Frontal cortex (tissue), 4 donors: ENCODE results near the gene CELF2. TPM values are rescaled to one million over a fixed set of nuclear protein-coding genes. Genes with fewer than 3 reads are reported as not detected.

Experiments
- DNase-seq, 2 donors: peaks; one replicate each; pipeline ENCODE4 v3.0.0; 2012; ENCODE audit warnings: low spot score in 2 of 2
- FAIRE-seq: peaks from 2 replicates; lab custom pipeline; 2012; peaks lifted over from hg19 to GRCh38; lab: Jason Lieb, UNC
- total RNA-seq: library from RNA; depleted of rRNA; stranded (reverse); fragments of >200 nt; gene quantifications from one replicate; pipeline ENCODE4 v1.2.3, GENCODE V29; 2014
- donor health status: control.
- donor health status: control.
- donor health status: control.

Gene CELF2
- total RNA-seq, 1 donor from 2014 or later = 129 TPM

DNA sequence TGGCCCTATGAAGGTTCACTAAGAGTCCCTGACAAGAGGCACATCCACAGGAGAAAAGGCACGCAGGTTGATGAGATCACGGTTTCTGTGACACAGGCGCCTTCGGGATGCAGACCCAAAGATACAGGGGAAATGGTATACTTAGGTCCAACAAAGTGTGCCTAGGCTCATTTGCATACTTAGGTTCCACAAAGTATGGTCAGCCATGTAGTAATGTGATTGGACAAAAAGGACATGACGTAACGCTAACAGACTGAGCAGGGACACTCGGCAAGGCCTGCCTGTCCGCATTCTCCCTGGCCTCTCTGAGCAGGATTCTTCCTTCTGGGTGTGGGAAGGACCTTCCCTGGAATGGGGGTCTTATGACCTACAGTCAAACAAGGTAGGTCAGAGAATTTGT, 190.6 kb downstream of the CELF2 start:
- DNase-seq (no peak), FAIRE-seq (no peak)

DNA sequence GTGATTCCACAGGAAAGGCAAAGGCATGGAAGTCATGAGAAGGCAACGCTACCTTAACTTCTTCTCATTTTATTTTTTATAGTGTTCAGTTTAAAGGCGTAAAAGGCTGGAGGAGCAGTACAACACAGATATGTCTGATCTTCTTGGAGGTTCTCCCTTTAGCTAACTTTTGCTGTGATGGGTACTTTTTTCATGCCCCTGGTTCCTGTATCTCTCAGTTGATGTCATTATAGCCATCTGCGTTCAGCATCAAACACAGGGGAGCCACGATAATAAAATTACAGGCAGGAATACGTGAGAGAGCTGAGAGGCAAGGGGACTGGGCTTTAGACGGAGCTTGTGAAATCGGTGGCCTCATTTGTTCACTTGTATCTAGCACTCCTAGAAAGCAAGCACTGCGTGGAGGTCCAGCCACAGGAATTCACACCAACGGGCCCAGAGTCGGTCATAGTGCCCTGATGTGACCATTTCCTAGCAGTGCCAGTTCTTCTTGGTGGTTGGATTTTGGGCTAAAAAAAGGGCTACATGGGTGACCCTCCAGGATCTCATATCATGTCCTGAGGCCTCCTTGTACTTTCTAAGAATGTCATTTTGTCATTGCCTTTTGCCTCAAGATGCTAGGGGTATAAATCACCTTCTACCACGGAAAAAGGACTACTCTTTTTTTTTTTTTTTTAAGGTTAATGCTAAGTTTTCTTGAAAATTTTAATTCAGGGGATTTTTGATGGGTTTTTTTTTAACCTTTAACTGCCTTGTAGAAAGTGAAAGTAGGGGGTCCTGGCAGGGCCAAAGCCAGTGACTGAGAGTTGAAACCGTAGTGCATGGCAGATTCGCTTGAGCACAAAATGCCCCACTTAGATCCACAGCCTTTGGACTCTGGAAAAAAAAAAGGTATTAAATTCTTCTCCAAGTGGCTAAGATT, 191.5 kb downstream of the CELF2 start:
- FAIRE-seq = no peak
- no peak for DNase-seq

DNA sequence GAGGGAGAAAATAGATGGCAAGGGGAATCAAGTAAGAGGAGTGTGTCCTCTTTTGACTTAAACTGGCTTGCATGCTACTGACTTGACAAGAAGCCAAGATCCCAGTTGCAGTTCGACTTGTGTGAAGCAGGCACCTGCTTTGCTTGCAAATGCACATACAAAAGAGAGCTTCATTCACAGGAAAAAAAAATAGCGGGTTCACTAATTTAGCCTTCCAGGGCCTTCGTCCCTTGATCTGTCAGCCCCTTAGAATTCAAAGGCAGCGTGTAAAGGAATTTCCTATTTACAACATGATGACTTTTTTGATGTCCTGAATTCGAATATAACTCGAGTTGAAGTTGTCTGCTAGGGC, 192.1 kb downstream of the CELF2 start:
- FAIRE-seq (no peak), DNase-seq (peak; percentile 17 to 42)

DNA sequence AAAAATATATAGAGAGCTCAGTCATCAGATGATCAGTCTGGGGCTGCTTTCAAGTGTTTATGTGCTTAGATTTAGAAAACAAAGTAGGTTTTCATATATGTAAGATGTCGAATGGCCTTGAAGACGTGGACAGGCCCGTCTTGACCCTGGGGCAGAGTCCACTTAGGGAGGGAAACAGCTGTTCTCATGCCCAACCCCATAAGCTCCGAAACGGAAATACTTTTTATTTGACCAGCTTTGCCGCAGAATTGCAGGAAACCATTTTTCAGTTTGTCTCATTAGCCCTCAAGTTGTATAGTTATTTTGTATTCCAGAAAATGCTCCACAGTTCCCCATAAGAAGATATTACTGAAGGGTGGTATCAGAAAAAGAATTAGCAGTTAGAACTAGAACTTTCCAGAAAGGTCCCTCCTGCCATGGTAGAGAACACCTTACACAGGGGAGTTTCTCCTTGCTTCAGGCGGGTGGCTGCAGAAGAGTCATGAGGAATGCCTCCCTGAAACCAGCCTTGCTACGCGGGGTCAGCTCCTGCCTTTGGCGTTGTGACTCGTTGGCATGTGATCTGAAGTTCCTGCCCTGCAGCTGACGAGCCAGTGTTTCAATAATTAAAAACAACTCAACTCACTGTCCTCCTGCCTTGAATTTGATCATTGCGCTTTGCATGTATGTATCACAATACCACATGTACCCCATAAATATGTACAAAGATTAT, 192.7 kb downstream of the CELF2 start:
- DNase-seq (no peak), FAIRE-seq (no peak)

DNA sequence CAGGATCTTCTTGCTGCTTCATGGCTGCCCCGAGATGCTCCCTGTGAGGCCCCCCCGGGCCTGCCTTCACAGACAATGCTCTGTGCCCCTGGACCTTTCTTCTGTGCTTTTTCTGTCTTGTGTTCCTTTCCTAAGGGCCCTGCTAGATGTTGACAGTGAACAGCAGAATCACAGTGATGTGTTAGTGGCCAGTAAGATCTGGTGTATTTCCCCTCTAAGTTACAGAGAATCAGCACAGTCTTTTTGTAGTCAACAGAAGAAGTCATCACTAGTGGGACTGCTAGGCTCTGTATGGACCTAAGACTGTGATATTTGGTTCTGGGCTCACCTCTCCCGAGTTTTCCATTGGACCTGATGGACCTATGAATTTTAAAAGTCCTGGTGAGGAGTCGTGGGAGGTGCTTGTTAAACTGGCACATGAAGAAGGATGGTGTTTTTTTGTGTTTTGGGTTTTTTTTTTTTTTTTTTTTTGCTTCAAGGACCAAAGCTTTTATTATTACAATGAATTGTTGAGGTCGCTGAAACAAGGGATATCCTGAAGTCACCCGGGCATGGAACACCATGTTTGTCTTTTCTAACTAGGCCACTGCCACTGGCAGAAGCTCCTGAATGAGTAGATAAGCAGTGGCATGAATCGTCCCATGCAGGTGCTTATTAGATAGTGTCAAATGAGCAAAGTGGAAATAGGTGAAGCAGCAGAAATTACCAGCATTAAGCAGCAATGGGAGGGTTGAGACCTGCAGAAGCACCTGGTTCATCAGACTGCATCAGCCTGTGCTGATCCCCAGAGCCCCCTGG, 194.8 kb downstream of the CELF2 start:
- DNase-seq (no peak), FAIRE-seq (no peak)

DNA sequence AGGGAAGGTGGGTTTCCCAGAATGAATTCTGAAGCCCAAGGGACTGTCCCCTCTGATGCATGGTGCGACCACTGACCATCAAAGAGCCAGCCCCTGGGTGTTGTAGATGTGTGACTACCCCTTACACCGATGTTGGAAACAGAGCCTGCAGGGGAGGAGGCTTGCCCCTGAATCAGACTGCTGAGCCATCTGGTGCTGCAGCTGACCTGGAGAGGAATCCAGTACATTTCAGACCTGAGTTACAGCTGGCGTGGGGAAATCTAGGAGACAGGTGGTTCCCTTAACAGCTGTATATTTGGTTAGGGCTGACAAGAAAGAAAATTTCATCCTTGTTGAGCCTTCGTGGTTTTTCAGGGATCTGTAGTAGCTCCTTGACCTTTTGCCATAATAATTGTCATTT, 195.5 kb downstream of the CELF2 start:
- DNase-seq (no peak), FAIRE-seq (no peak)

DNA sequence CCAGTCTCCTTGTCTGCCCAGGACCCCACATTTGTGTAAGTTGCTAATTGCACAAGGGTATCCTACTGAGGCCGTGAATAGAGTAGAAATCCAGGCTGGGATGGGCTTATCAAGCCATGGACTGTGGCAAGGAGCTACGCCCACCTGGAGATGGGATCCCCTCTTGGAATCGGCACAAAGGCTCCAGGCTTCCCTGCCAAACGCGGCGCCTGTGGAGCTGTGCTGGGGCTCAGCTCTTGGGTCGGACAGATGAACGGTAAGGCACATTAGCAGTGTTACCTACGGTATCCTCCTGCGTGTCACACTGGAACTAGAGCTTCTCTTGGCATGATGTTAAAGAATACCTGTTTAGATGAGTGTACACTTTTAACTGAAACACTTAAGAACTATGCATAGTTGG, 196.7 kb downstream of the CELF2 start:
- DNase-seq (no peak), FAIRE-seq (no peak)

DNA sequence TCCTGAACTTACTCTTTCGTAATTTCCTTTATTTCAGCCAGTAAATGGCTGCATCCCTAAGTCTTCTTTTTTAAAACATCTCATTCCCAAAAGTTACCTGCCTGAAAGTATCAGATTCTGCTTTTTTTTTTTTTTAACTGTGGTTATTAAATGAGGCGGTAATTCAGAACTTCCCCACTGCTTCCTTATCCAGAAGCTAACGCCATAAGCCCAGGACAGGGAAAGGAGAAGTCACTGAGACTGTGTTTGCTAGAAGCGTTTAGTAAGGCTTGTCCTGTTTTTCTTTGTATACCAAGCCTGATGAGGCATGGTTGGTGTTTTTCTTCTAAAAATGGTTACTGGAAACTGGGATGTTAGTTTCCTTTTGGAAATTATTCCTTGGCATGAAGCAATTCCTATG, 197.8 kb downstream of the CELF2 start:
- no peak for FAIRE-seq

DNA sequence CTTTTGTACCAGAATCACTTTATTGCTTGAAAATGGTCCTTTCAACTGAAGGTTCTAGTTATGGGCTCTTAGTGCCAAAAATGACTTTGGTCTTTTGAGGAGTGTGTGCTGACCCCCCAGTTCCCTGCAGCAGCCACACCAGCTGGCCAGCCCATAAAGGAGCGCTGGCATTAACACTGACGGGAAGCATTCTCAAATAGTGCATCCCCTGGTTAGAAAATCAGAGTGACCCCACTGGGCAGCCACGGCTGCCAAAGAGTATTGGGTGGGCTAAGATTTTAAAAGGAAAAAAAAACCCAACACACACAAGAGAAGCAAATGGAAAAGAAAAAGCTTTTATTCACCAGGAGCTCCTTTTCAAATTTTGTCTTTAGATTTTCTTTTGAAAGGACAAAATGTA, 199.8 kb downstream of the CELF2 start:
- DNase-seq = no peak
- FAIRE-seq = no peak

More for the DNA sequence above, 197.8 kb downstream of the CELF2 start:
- DNase-seq = no peak

DNA sequence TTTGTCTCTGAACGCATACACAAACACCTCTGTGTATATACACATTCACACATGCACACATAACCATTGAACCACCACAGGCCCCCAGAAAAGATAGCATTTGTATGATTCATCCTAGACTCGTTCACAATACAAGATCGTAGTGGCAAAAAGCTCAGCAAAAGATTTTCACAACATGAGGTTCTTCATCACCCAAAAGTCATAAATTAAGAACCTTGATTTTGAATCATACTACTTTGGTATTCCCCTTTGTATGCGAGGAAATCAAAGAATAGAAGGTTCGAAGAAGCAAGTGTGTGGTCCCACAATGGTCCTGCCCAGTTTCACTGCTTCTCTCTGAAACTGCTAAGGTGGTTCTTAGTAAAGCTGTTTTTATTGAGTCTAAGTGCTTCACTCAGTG, 200.7 kb downstream of the CELF2 start:
- FAIRE-seq (no peak), DNase-seq (no peak)

DNA sequence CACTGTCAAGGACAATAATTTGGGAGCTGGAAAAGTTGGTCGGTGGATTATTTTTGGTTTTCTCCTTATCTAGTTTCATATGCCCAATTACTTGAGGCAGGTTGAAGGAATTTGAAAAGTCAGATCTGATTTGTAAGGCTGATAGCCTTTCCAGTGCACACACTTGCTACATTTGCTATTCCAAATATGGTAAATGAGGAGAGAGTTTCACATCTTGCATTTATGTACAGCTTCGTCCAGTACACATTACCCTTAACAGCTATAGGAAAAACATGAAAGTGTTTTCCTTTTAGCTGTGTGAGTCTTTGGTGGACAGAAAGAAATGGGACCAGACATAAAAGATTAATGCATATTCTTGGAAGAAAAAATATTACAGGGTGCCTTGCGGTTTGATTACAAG, 201.8 kb downstream of the CELF2 start:
- DNase-seq (no peak), FAIRE-seq (no peak)

DNA sequence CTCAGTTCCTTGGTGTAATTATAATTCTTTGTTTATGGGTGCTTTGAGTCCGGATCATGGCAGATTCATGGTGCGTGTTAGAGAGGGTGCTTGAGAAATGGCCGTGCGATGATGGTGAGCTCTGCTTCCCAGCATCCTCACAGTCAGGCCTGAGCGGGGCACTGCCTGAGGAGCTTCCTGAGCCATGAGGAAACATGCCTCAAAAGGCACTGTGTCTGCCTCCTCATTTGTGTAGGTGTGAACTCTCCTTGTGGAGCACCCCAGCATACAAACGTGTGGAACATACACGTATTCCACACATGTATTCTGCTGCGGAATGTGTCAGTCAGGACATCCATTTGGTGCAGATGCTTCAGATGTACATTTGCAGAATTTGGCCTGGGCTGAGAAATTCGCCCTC, 205.4 kb downstream of the CELF2 start:
- DNase-seq = no peak

DNA sequence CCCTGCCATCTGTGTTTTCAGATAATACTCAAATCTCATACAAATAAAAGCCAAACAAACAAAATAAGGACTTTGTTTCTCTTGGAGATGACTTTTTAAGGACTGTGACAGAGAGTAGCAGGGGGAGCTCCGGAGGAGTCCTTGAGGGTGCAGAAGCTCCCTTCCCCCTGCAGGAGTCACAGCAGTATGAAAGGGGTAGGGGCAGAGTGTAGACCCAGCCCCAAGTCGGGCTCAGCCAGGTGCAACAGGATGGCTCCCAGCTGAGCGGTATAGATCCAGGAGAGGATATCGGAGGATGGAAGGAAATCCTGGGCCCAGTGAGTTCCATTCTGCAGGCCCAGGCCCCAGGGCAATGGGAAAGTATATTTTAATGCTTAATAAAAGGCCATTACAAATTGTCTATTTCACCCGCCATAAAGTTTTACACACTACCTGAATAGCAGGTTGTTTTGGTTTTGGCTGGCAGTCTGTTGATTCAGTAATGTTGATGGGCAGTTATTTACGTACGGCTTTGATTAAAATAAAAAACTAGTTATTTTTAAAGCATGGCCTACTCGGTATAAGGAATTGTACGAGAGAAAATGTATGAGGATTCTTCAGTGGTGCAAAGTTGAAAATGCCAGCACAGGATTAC, 206.0 kb downstream of the CELF2 start:
- FAIRE-seq (no peak), DNase-seq (no peak)

More for the DNA sequence above, 205.4 kb downstream of the CELF2 start:
- no peak for FAIRE-seq

DNA sequence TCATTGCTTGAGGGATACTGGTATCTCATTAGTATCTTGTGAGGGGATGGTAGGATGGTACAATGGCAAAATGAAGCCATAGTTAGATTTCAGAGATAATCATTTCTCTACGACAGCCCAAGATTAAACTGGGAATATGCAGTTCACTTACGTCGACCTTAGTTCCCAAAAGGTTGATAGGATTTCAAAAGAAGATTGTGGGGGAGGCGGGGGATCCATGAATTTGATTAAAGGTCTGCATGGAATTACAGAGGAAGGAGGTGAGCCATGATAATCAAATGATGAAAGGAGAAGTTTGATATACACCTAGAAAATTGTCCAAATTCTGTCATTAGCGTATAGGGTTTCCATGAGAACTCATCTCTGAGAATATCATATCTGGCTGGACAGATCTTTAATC, 206.6 kb downstream of the CELF2 start:
- DNase-seq (no peak), FAIRE-seq (no peak)

DNA sequence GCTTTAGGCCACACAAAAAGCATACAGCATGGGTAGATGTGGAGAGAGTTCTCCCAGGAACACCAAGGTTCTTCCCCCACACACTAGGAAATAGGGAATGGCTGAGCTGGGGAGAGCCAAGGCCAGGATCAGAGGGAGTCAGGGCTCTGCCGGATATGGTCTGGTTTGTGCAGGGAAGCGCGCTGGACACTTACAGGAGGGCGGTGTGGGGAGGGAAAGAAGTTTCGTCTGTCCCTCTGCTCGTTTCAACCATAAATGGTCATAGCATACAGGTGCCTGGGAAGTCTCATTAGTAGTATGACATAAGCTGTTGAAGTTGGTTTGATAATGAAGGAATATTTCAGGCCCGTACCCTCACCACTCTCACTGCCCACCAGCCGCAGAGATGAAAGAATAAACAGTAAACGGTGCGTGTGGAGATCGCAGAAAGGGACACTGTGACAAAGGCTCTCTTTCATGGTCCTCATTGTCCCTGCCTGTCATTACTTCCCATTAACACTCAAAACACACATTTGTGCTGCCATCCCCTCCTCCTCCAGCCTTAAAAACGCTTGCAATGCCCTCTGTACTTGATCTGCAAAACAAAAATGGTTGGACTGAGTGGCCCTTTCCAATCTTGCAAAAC, 207.2 kb downstream of the CELF2 start:
- DNase-seq = no peak
- FAIRE-seq = no peak

DNA sequence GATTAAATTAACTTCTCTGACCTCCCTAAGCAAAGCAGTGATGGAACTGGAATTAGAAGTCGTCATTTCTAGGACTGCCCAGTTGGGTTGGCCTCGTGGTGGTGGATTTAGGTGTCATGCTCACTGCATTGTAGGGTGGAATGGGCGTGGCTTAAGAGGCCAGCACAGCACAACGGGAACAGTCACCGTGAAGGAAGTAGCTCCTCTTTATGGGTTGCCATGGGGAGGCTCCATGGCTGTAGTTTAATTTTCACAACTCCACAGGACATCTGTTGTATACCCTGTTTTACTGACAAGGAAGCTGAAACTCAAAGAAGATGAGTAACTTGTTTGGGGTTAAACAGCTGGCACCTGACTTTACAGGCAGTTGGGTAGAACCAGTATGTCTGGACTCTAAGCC, 208.3 kb downstream of the CELF2 start:
- FAIRE-seq (no peak), DNase-seq (no peak)

DNA sequence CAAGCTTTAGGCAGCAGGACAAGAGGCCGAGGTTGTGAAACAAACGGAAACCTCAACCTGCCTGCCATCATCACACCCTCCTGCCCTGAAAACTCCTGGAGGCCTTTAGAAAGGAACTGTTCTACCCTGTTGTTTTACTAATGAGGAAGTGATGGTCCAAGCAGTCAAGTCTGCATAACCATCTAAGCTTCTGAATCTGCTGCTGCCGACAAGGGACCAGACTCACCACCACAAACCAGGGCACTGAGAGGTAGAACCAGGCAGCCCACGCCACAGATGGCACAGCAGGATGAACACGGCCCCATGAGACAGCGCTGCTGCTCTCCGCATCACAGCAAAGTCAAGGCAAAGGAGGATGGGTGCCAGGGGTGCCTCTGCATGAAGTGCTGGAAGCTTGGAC, 209.4 kb downstream of the CELF2 start:
- DNase-seq (no peak), FAIRE-seq (no peak)

DNA sequence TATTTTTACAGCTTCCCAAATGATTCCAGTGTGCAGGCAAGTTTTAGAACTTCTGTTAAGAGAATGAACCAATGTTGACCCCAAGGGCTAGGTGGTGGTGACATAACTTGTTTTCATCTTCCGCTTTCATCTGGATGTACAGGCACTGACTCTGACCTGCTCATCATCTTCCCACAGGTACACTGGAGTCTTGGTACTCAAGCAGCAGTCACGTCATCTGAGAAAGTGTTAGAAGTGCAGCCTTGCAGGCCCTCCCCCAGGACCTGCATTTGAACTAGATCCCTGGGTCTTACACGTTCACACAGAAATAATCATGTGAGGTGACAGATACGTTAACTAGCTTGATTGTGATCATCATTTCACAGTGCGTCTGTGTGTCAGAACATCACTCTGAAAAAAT, 212.2 kb downstream of the CELF2 start:
- no peak for FAIRE-seq
- no peak for DNase-seq

DNA sequence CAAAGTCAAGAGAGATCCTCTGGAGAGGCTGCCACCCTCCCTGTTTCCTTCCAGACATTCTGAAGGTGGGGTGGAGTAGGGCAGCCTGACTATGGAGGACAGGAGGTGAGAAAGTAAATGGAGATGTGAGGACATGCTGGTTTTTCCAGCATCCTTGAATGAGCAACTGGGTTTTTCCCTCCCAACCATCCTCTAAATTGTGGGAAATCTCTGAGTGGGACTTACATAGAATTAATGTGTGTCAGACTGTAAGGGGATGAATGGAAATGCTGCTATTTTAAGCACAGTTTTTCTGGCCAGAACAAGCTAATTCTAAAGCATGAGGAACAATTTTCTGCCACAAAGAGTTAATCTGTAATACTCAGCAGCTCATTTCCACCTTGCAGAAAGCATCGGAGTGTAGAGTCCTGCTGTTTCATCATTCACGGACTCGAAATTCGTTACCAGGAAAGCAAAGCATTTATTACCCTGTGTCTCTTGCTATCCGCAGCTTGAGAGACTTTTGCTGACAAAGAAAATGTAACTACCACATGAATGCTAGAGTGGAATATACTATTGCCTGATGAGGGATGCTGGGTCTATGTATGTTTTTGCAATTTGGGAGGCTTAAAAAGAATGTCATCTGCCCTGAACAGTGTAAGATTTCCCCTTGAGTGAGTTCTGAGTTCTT, 213.0 kb downstream of the CELF2 start:
- DNase-seq (no peak), FAIRE-seq (no peak)
